ENCODE measurements around the gene PPP2R3B. TPM values are rescaled to one million over a fixed set of nuclear protein-coding genes. Genes with fewer than 3 reads are reported as not detected.
"Not testable (repeated sequence)": the region's sequence is repeated elsewhere in the genome, so short reads cannot be mapped to it uniquely, and the experiment has no call there.

The PPP2R3B gene
- polyA plus RNA-seq, 2 donors: 18.5 to 54.1 TPM

- not testable (repeated sequence) for H3K4me1 ChIP-seq (ENCODE audit: control insufficient read depth in 2 of 2, insufficient read depth in 2 of 2, low read length in 1 of 2); H3K27me3 ChIP-seq (ENCODE audit: control insufficient read depth in 1 of 2, insufficient read depth in 2 of 2, low read length in 2 of 2); H3K9me3 ChIP-seq (ENCODE audit: control insufficient read depth in 2 of 2, insufficient read depth in 1 of 2, low read depth in 1 of 2, low read length in 1 of 2); H3K4me3 ChIP-seq (ENCODE audit: low read depth in 1 of 2, low read length in 2 of 2); H3K27ac ChIP-seq (ENCODE audit: low read depth in 2 of 2, low read length in 1 of 2)
- 70 to 72% methylated on average over 29 of the region's 29 CpGs for WGBS, 2 donors
- peaks cover 0 to 20% of the 10 kb centered on the region in 2 donors for H3K36me3 ChIP-seq (ENCODE audit: control insufficient read depth in 2 of 2, insufficient read depth in 2 of 2, low read length in 1 of 2)
These were observed 56.5 kb downstream of the PPP2R3B start for GRCh38 chrX:330141-330725.

DNA sequence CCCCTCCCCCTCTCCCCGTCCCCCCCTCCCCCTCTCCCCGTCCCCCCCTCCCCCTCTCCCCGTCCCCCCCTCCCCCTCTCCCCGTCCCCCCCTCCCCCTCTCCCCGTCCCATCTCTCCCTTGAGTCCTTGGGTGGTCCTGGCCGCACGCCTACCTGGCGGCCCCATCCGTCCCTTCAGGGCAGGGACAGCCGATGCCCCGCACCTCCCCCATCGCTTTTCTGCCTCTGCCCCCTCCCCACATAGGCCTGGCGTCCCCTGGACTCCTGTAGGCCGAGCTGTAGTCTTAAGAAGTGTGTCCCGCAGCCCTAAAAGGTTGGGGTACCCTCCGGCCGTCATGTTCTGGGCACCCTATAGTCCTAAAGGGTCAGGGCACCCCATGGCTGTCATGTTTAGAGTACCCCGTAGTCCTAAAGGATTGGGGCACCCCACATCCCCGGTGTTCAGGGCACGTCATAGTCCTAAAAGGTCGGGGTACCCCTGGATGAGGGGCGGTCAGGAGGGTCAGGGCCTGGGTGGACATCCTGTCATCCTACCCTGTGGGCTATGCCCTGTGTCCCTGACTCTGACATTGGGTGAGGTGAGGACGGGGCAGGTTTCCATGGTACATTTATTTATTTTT, 57.3 kb downstream of the PPP2R3B start:
- Histone ChIP-seq H3K9me3 (ENCODE audit: control insufficient read depth in 2 of 2, insufficient read depth in 1 of 2, low read depth in 1 of 2, low read length in 1 of 2) (no peaks in the 10 kb centered on the region), H3K4me1 (ENCODE audit: control insufficient read depth in 2 of 2, insufficient read depth in 2 of 2, low read length in 1 of 2) (peaks cover 0 to 4% of the 10 kb centered on the region in 2 donors)

DNA sequence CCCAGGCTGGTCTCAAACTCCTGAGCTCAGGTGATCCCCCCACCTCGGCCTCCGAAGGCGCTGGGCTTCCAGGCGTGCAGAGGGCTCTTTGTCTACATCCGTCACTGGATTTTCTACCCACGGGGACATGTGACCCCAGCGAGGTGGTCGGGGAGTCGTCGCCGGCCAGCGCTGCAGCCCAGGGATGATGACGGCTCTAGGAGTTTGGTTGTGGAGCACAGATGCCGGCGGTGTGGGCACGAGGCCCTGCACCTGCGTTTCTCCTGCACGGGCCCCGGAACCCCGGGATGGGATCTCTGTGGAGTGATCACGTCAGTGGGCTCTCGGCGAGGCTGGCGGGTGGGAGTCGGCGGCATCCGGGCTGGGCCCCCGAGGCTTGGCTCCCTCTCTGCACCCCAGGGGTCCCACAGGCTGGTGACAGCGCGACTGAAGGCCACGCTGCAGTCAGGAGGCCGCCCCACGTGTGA, 59.0 kb downstream of the PPP2R3B start:
- Histone ChIP-seq H3K9me3 (ENCODE audit: control insufficient read depth in 2 of 2, insufficient read depth in 1 of 2, low read depth in 1 of 2, low read length in 1 of 2) (peaks cover 0 to 3% of the 10 kb centered on the region in 2 donors), H3K36me3 (ENCODE audit: control insufficient read depth in 2 of 2, insufficient read depth in 2 of 2, low read length in 1 of 2) (peaks cover 0 to 2% of the 10 kb centered on the region in 2 donors), H3K4me3 (ENCODE audit: low read depth in 1 of 2, low read length in 2 of 2) (no peak overlapping the region), H3K27ac (ENCODE audit: low read depth in 2 of 2, low read length in 1 of 2) (no peak overlapping the region), H3K4me1 (ENCODE audit: control insufficient read depth in 2 of 2, insufficient read depth in 2 of 2, low read length in 1 of 2) (peaks cover 0 to 4% of the 10 kb centered on the region in 2 donors), H3K27me3 (ENCODE audit: control insufficient read depth in 1 of 2, insufficient read depth in 2 of 2, low read length in 2 of 2) (no peaks in the 10 kb centered on the region)
- WGBS, 2 donors: 89 to 90% methylated on average over 32 to 33 of the region's 33 CpGs

More for the DNA sequence above, 57.3 kb downstream of the PPP2R3B start:
- Histone ChIP-seq H3K27me3 (ENCODE audit: control insufficient read depth in 1 of 2, insufficient read depth in 2 of 2, low read length in 2 of 2) (no peaks in the 10 kb centered on the region), H3K27ac (ENCODE audit: low read depth in 2 of 2, low read length in 1 of 2) (no peak overlapping the region), H3K4me3 (ENCODE audit: low read depth in 1 of 2, low read length in 2 of 2) (no peak overlapping the region), H3K36me3 (ENCODE audit: control insufficient read depth in 2 of 2, insufficient read depth in 2 of 2, low read length in 1 of 2) (peaks cover 0 to 16% of the 10 kb centered on the region in 2 donors)
- 72 to 86% methylated on average over 11 to 18 of the region's 23 CpGs for WGBS, 2 donors

DNA sequence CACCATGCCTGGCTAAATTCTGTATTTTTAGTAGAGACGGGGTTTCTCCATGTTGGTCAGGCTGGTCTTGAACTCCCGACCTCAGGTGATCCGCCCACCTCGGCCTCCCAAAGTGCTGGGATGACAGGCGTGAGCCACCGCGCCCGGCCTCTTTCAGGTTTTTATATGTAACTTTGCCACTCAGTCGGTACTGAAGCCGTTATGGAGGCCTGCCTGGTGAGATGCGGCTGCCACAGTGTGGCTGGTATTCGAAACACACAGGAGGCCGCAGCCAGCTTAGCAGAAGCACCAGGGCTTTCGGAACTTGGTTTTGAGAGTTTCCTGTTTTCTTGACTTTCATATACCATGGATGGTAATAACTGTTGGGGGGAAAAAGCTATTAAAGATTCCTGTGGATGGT, 62.0 kb downstream of the PPP2R3B start:
- not testable (repeated sequence) for H3K4me1 ChIP-seq (ENCODE audit: control insufficient read depth in 2 of 2, insufficient read depth in 2 of 2, low read length in 1 of 2); H3K4me3 ChIP-seq (ENCODE audit: low read depth in 1 of 2, low read length in 2 of 2); H3K9me3 ChIP-seq (ENCODE audit: control insufficient read depth in 2 of 2, insufficient read depth in 1 of 2, low read depth in 1 of 2, low read length in 1 of 2); H3K36me3 ChIP-seq (ENCODE audit: control insufficient read depth in 2 of 2, insufficient read depth in 2 of 2, low read length in 1 of 2); H3K27ac ChIP-seq (ENCODE audit: low read depth in 2 of 2, low read length in 1 of 2); H3K27me3 ChIP-seq (ENCODE audit: control insufficient read depth in 1 of 2, insufficient read depth in 2 of 2, low read length in 2 of 2)
- WGBS, 2 donors: 83 to 86% methylated on average over 14 of the region's 14 CpGs

- WGBS, 2 donors: 79 to 81% methylated on average over 38 of the region's 38 CpGs
These were observed 62.7 kb downstream of the PPP2R3B start for GRCh38 chrX:323721-324628.

GRCh38 chrX:320126-320783, 66.5 kb downstream of the PPP2R3B start:
- Histone ChIP-seq H3K27ac (ENCODE audit: low read depth in 2 of 2, low read length in 1 of 2) (no peak overlapping the region), H3K36me3 (ENCODE audit: control insufficient read depth in 2 of 2, insufficient read depth in 2 of 2, low read length in 1 of 2) (peaks cover 0 to 10% of the 10 kb centered on the region in 2 donors), H3K4me3 (ENCODE audit: low read depth in 1 of 2, low read length in 2 of 2) (peak overlapping the region; percentile 75 to 93), H3K4me1 (ENCODE audit: control insufficient read depth in 2 of 2, insufficient read depth in 2 of 2, low read length in 1 of 2) (peaks cover 9% of the 10 kb centered on the region in 2 donors), H3K27me3 (ENCODE audit: control insufficient read depth in 1 of 2, insufficient read depth in 2 of 2, low read length in 2 of 2) (no peaks in the 10 kb centered on the region), H3K9me3 (ENCODE audit: control insufficient read depth in 2 of 2, insufficient read depth in 1 of 2, low read depth in 1 of 2, low read length in 1 of 2) (peaks cover 0 to 3% of the 10 kb centered on the region in 2 donors)
- 3 to 4% methylated on average over 24 of the region's 24 CpGs for WGBS, 2 donors

More at GRCh38 chrX:323721-324628, 62.7 kb downstream of the PPP2R3B start:
- H3K36me3 ChIP-seq (ENCODE audit: control insufficient read depth in 2 of 2, insufficient read depth in 2 of 2, low read length in 1 of 2): no peaks in the 10 kb centered on the region
- H3K4me3 ChIP-seq (ENCODE audit: low read depth in 1 of 2, low read length in 2 of 2): no peak overlapping the region
- H3K27me3 ChIP-seq (ENCODE audit: control insufficient read depth in 1 of 2, insufficient read depth in 2 of 2, low read length in 2 of 2): no peaks in the 10 kb centered on the region
- peaks cover 0 to 3% of the 10 kb centered on the region in 2 donors for H3K9me3 ChIP-seq (ENCODE audit: control insufficient read depth in 2 of 2, insufficient read depth in 1 of 2, low read depth in 1 of 2, low read length in 1 of 2)
- H3K27ac ChIP-seq (ENCODE audit: low read depth in 2 of 2, low read length in 1 of 2): no peak overlapping the region
- H3K4me1 ChIP-seq (ENCODE audit: control insufficient read depth in 2 of 2, insufficient read depth in 2 of 2, low read length in 1 of 2): peaks cover 2 to 6% of the 10 kb centered on the region in 2 donors

GRCh38 chrX:319579-320125, 67.1 kb downstream of the PPP2R3B start:
- Histone ChIP-seq H3K9me3 (ENCODE audit: control insufficient read depth in 2 of 2, insufficient read depth in 1 of 2, low read depth in 1 of 2, low read length in 1 of 2) (peaks cover 0 to 3% of the 10 kb centered on the region in 2 donors), H3K4me3 (ENCODE audit: low read depth in 1 of 2, low read length in 2 of 2) (peak overlapping the region; percentile 75 to 93), H3K27me3 (ENCODE audit: control insufficient read depth in 1 of 2, insufficient read depth in 2 of 2, low read length in 2 of 2) (no peaks in the 10 kb centered on the region), H3K27ac (ENCODE audit: low read depth in 2 of 2, low read length in 1 of 2) (peak overlapping the region; percentile 83 to 91), H3K36me3 (ENCODE audit: control insufficient read depth in 2 of 2, insufficient read depth in 2 of 2, low read length in 1 of 2) (peaks cover 3 to 15% of the 10 kb centered on the region in 2 donors), H3K4me1 (ENCODE audit: control insufficient read depth in 2 of 2, insufficient read depth in 2 of 2, low read length in 1 of 2) (peaks cover 9% of the 10 kb centered on the region in 2 donors)
- WGBS, 2 donors: 0% methylated on average over 39 to 41 of the region's 41 CpGs

DNA sequence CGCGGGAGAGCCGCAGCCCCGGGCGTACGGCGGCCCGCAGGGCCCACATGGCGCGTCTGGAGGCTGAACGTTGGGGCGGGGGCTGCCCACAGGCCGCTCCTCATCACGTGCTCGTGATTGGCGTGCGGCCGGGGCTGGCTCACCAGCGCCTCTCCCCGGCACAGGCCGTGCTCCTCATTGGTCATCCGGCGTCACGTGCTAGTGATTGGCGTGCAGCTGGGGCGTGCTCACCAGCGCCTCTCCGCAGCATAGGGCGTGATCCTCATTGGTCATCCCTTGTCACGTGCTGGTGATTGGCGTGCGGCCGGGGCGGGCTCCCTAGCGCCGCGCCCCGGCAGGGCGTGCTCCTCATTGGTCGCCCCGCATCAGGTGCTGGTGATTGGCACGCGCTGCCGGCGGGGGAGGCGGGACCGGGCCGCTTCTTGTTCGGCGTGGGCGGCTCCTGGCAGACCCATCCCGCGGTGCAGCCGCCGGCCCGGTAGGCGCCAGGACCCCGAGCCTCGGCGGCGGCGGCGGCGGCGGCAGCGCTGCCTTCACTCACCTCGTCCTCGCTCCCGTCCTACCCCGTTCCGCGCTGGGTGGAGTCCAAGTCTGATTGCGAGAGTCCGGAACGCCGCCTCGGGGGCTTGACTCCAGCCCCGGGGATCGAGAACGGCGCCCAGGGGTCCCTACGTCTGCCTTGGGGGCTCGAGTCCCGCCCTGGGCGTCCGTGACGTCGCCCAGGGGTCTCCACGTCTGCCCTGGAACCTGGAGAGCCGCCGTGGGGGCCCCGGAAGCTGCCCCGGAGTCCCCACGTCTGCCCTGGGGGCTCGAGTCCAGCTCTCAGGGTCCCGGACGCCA, 67.7 kb downstream of the PPP2R3B start, which contains the start of gene GTPBP6:
GTPBP6 (minus strand) TSS at position 58 of the 840 bp plus-strand sequence; CDS start at position 49, 9 bp downstream.
- Histone ChIP-seq H3K36me3 (ENCODE audit: control insufficient read depth in 2 of 2, insufficient read depth in 2 of 2, low read length in 1 of 2) (peaks cover 3 to 20% of the 10 kb centered on the region in 2 donors), H3K9me3 (ENCODE audit: control insufficient read depth in 2 of 2, insufficient read depth in 1 of 2, low read depth in 1 of 2, low read length in 1 of 2) (peaks cover 0 to 3% of the 10 kb centered on the region in 2 donors), H3K27me3 (ENCODE audit: control insufficient read depth in 1 of 2, insufficient read depth in 2 of 2, low read length in 2 of 2) (no peaks in the 10 kb centered on the region), H3K4me3 (ENCODE audit: low read depth in 1 of 2, low read length in 2 of 2) (peak within 1 kb of the TSS; percentile 78 to 93), H3K27ac (ENCODE audit: low read depth in 2 of 2, low read length in 1 of 2) (peak within 1 kb of the TSS; percentile 97 to 98), H3K4me1 (ENCODE audit: control insufficient read depth in 2 of 2, insufficient read depth in 2 of 2, low read length in 1 of 2) (peaks cover 9% of the 10 kb centered on the region in 2 donors)
- WGBS, 2 donors: 0% methylated on average over 74 to 97 of the region's 97 CpGs

Data from esophagus (tissue), 2 donors.